GM12891 (cell line): ENCODE results near the gene PGLYRP4.
"Not testable (repeated sequence)": the region's sequence is repeated elsewhere in the genome, so short reads cannot be mapped to it uniquely, and the experiment has no call there.

ENCODE experiments used
- DNase-seq: peaks from one replicate; pipeline ENCODE4 v3.0.0; 2011; ENCODE audit warnings: low spot score; ENCODE audit not compliant: insufficient read length
- FAIRE-seq: peaks from 2 replicates; lab custom pipeline; 2011; peaks lifted over from hg19 to GRCh38; lab: Jason Lieb, UNC
- PAX5 ChIP-seq: IDR thresholded peaks from 2 replicates; pipeline ENCODE4 v1.6.1; 2011; ENCODE audit warnings: low read length, moderate library complexity, mild to moderate bottlenecking; ENCODE audit not compliant: insufficient read depth, severe bottlenecking
- POLR2A ChIP-seq: IDR thresholded peaks from 2 replicates; pipeline ENCODE4 v1.6.1; 2011; ENCODE audit warnings: low read depth, low read length, control low read depth
- POLR2AphosphoS5 ChIP-seq: IDR thresholded peaks from 2 replicates; pipeline ENCODE4 v1.6.1; 2011; ENCODE audit warnings: low read depth, low read length, control low read depth
- POU2F2 ChIP-seq: IDR thresholded peaks from 2 replicates; pipeline ENCODE4 v1.6.1; 2011; ENCODE audit warnings: low read depth, mild to moderate bottlenecking, control low read depth, low read length, moderate library complexity
- SPI1 ChIP-seq: IDR thresholded peaks from 2 replicates; pipeline ENCODE4 v1.6.1; 2011; ENCODE audit warnings: low read depth, low read length, control low read depth
- TAF1 ChIP-seq: IDR thresholded peaks from 2 replicates; pipeline ENCODE4 v1.6.1; 2011; ENCODE audit warnings: low read depth, low read length, control low read depth

Gene PGLYRP4

DNA sequence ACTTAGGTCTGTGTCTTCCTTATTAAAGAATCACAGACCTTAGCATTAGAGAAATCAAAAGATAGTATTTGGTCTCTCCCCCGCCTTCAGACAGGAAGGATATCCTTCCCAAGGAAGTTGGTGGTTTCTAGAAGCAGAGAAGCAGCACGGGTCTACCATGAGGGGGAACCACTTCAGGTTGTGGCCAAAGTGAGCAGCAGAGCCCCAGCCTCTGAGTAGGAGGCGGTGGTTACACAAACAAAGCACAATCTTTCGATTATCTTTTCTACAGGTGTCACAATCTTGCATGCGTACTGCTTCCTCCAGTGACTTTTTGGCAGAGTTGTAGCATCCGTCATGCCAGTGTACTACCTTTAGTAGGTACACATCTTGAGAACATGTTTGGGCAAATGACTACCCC lies 8.8 kb downstream of the PGLYRP4 start:
- TF ChIP-seq POU2F2 (no peak), TAF1 (no peak), PAX5 (no peak), POLR2AphosphoS5 (no peak), POLR2A (no peak), SPI1 (no peak)
- peak; percentile 55 for FAIRE-seq
- DNase-seq, result no peak

DNA sequence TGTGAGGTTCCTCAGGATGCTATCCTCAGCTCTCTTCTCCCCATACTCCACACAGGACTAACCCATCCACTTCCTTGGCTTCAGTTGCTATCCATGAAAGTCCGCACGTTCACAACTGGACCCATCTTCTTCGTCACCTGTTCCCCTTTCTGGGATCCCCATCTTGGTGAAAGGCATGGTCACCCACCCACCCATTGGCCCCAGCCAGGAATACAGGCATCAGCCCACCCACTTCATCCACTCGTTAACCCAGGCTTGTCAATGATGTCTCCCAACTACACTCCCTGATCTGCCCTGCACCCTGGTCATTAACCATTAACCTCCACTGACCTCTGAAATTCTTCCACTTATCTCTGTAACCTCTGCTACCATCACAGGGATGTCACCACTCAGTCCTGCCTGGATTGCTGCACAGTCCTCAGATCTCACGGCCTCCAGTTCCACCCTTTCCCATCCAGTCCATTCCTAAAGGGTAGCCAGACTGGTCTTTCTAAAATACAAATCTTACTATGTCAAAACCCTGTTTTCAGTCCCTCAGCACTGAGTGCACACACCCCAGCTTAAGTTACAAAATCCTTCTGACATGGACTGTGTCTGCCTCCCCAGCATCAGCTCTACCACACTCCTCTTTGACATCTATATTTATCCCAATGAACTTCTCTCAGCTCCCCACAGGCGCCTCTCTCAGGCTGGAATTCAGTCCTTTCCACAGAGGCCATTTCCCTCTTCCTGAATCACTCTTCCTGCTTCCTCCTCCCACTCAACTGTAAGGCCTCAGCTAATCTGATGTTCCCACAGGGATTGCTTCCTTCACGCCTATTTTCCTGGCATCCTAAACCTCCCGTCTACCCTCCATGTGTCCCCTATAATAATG lies 10.4 kb downstream of the PGLYRP4 start:
- no peak for DNase-seq
- no peak for FAIRE-seq
- TF ChIP-seq POLR2A (no peak), SPI1 (no peak), PAX5 (no peak), POU2F2 (no peak), TAF1 (no peak), POLR2AphosphoS5 (no peak)

DNA sequence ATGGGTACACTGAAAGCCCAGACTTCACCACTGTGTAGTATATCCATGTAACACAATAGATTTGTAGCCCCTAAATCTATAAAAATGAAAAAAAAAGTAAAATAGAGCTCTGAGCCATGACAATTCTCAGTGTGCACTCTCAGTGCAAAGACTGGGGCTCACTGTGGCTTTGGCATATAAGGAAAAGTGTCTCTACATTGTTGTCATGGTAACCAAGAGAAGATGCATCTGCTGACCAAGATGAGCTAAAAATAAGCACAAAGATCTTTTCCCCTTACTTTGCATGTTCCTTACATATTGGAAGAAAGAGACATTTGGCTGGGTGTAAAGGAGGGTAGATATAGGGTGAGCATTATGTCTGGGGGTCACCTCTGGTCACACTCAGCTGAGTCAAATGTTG lies 12.0 kb downstream of the PGLYRP4 start:
- FAIRE-seq (peak; percentile 58), DNase-seq (no peak)
- TF ChIP-seq POU2F2 (no peak), POLR2AphosphoS5 (no peak), POLR2A (no peak), PAX5 (no peak), TAF1 (no peak), SPI1 (no peak)

DNA sequence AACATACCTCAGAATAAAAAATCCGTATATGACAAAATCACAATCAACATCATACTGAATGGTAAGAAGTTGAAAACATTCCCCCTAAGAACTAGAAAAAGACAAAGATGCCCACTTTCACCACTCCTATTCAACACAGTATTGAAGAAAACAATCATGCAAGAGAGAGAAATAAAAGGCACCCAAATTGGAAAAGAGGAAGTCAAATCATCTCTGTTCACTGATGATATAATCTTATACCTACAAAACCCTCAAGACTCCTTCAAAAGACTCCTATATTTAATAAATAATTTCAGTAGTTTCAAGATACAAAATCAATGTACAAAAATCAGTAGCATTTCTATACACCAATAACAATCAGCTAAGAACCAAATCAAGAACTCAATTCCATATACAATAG lies 14.7 kb downstream of the PGLYRP4 start:
- no peak for DNase-seq
- no peak for FAIRE-seq
- peak; percentile 47; the same call in 1 of the 2 replicates for TF ChIP-seq SPI1
- no peak for TF ChIP-seq POLR2A

DNA sequence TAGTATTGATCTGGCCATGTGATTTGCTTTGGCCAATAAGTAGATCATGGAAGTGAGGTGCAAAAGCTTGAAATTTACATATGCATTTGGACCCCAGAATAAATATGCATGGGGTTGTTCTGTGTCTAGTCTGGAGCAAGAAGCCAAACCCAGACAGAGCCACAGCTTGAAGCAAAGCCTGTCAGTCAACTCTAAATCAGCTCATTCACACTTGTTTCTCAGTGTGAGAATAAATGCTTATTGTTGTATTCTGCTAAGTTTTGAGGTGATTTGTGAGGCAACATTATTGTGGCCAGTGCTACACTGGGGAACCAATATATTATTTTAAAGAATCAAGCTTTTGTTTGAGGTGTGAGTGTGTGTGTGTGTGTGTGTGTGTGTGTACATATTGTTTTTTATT lies 23.7 kb downstream of the PGLYRP4 start:
- TF ChIP-seq POLR2A, result no peak
- TF ChIP-seq SPI1, result no peak
- no peak for TF ChIP-seq POU2F2
- no peak for TF ChIP-seq TAF1
- TF ChIP-seq POLR2AphosphoS5, result no peak
- TF ChIP-seq PAX5, result no peak
- FAIRE-seq, result no peak
- DNase-seq, result no peak

DNA sequence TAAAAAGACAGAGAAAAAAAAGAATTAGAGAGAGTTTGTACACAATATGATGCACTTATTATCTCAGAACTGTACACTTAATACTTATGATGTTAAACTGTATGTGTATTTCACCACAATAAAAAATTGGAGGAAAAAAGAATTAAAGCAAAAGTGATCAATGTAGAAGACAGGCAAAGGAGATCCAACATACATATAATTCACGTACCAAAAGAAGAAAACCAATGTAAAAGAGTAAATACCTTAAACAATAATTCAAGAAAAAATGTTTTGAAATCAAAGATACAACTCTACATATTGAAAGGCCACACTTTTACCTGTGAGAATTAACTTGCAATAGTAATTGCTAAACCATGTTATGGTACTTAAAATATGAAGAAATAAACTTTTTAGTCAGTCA lies 26.1 kb downstream of the PGLYRP4 start:
- FAIRE-seq, result no peak
- no peak for TF ChIP-seq TAF1
- TF ChIP-seq PAX5, result no peak
- no peak for TF ChIP-seq POLR2AphosphoS5
- no peak for TF ChIP-seq POU2F2
- no peak for TF ChIP-seq SPI1
- TF ChIP-seq POLR2A, result no peak
- DNase-seq, result no peak

DNA sequence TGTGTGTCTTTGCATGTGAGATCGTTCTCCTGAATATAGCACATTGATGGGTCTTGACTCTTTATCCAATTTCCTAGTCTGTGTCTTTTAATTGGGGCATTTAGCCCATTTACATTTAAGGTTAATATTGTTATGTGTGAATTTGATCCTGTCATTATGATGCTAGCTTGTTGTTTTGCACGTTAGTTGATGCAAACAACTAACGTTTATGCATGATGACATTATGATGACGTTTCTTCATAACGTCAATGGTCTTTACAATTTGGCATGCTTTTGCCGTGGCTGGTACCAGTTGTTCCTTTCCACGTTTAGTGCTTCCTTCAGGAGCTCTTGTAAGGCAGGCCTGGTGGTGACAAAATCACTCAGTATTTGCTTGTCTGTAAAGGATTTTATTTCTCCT lies 30.5 kb downstream of the PGLYRP4 start:
- not testable (repeated sequence) for DNase-seq, FAIRE-seq

DNA sequence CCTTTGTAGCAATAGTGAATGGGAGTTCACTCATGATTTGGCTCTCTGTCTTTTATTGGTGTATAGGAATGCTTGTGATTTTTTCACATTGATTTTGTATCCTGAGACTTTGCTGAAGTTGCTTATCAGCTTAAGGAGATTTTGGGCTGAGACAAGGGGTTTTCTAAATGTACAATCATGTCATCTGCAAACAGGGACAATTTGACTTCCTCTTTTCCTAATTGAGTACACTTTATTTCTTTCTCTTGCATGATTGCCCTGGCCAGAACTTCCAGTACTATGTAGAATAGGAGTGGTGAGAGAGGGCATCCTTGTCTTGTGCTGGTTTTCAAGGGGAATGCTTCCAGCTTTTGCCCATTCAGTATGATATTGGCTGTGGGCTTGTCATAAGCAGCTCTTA lies 32.6 kb downstream of the PGLYRP4 start:
- not testable (repeated sequence) for FAIRE-seq, DNase-seq
- peak; percentile 7; the same call in 1 of the 2 replicates for TF ChIP-seq SPI1

DNA sequence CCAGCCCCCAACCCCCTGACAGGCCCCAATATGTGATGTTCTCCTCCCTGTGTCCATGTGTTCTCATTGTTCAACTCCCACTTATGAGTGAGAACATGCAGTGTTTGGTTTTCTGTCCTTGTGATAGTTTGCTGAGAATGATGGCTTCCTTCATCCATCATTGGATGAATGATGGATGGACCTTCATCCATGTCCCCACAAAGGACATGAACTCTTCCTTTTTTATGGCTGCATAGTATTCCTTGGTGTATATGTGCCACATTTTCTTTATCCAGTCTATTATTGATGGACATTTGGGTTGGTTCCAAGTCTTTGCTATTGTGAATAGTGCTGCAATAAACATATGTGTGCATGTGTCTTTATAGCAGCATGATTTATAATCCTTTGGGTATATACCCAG lies 34.3 kb downstream of the PGLYRP4 start:
- DNase-seq, FAIRE-seq: not testable (repeated sequence)

DNA sequence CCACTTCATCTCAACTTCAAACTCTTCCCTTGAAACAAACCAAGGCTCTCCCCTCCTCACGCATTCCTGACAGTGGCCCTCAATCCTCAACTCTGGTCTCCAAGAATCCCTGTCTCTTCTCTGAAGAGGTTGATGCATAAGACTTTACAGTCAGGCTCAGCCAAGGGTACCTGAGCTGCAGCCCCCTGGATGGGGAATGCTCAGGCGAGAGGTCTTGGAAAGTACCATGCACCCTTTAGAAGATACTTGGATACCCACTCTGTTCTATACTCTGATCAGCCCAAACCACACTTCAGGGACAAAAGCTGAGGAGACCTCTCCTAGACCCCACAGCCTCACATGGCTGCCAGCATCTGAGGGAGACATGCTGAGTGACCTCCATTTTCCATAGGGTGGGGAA lies 35.4 kb downstream of the PGLYRP4 start:
- DNase-seq, result no peak
- FAIRE-seq, result no peak
- no peak for TF ChIP-seq POLR2A
- TF ChIP-seq POLR2AphosphoS5, result no peak
- TF ChIP-seq TAF1, result no peak
- TF ChIP-seq SPI1, result no peak
- no peak for TF ChIP-seq POU2F2
- TF ChIP-seq PAX5, result no peak

DNA sequence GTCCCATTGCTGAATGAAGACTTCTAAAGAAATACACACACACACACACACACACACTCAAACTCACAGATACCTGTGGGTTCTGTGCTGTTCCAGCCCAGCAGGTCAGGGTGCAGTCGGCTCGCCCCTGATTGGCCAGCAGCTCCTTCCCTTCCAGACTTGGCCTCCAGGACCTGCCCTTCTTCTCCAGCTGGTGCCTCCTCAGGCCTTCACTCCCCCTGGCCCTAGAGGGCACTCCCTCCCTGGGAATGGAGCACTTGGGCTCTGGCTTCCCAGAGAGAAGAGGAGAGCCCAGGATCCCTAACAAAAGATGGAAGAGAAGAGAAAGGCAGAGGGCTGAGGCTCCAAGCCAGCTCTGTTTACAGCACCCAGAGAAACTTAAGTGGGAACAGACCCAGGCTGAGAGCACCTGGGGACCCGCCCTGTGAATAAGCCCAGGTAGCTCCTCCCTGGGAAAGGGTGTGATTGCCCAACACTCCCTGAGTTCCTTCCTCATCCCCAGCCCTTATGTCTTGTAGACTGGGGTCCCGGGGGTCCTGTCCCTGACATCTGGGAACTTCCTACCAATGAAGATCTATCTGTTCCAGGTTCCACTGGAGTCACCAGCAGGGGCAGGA lies 36.0 kb downstream of the PGLYRP4 start, which contains the start of gene PGLYRP3:
PGLYRP3 (minus strand) TSS at position 383 of the 617 bp plus-strand sequence. CDS start 2,287 bp downstream, outside the sequence.
- FAIRE-seq, result no peak
- no peak for DNase-seq
- TF ChIP-seq TAF1 (no peak), SPI1 (no peak), POLR2AphosphoS5 (no peak), PAX5 (no peak), POU2F2 (no peak), POLR2A (no peak)
